HCT116 (cell line): ENCODE measurements around the gene ANKRD36C. TPM values are rescaled to one million over a fixed set of nuclear protein-coding genes. Genes with fewer than 3 reads are reported as not detected.
"Not testable (repeated sequence)": the region's sequence is repeated elsewhere in the genome, so short reads cannot be mapped to it uniquely, and the experiment has no call there.

ENCODE experiments used
- ATAC-seq: fragments of 200-7000 bp; cut with Tn5 transposase; 2 replicates; pipeline ENCODE4 v1.9.1; 2020; ENCODE audit warnings: mild to moderate bottlenecking, moderate library complexity
- BruUV-seq: library from RNA; stranded (reverse); fragments of 400-500 nt; replicated peaks from 2 replicates; lab custom pipeline; 2021; lab: Mats Ljungman, UMichigan
- CTCF ChIA-PET: fragments of 300-600 bp; sonication (Branson Sonifier 250); formaldehyde crosslinking; loops from one replicate; lab custom pipeline; 2021; ENCODE audit warnings: antibody characterized with exemption; lab: Charles Lee
- POLR2A ChIA-PET: fragments of 300-600, 350-600 bp; sonication (Branson Sonifier 250); formaldehyde crosslinking; loops from one replicate; lab custom pipeline; 2021; ENCODE audit warnings: antibody characterized with exemption; lab: Charles Lee
- RAD21 ChIA-PET, 2 experiments: fragments of 300-600 bp; sonication (Branson Sonifier 250); formaldehyde crosslinking; loops; one replicate each; lab custom pipeline; 2023; ENCODE audit warnings: low total read pairs in 2 of 2; ENCODE audit not compliant: uncharacterized antibody in 2 of 2, unreplicated experiment in 2 of 2, low non-redundant PET in 1 of 2; lab: Charles Lee
- DNase-seq: peaks from one replicate; pipeline ENCODE4 v3.0.0-alpha.2; 2010; ENCODE audit warnings: low read depth, low spot score
- H2AFZ ChIP-seq: fragments of 200-600 bp; shearing (Covaris generic), sonication (generic); 2 replicates; pipeline ENCODE4 v1.6.1; 2017; ENCODE audit warnings: low read depth, mixed run types, mixed read lengths, antibody characterized with exemption, low read length; ENCODE audit not compliant: poor library complexity, severe bottlenecking
- H3K27ac ChIP-seq: 2 replicates; pipeline ENCODE4 v1.5.1; 2012; ENCODE audit warnings: low read depth, low read length
- H3K27me3 ChIP-seq: fragments of 200-600 bp; sonication (generic); 2 replicates; pipeline ENCODE4 v1.6.1; 2016; ENCODE audit warnings: mixed run types, low read length, mixed read lengths; ENCODE audit not compliant: insufficient read depth
- H3K36me3 ChIP-seq, 2 experiments: fragments of 200-500 bp in 1 of 2; fragments of 200-600 bp in 1 of 2; sonication (Bioruptor generic) in 1 of 2; sonication (generic) in 1 of 2; 2 replicates each; pipeline versions ENCODE4 v1.5.1 to v1.6.1; 2014 to 2016; ENCODE audit warnings: low read length in 2 of 2, inconsistent platforms in 1 of 2, mixed read lengths in 1 of 2, mixed run types in 1 of 2; ENCODE audit not compliant: insufficient read depth in 2 of 2, control insufficient read depth in 1 of 2
- H3K4me1 ChIP-seq, 2 experiments: fragments of 200-600 bp in 1 of 2; sonication (generic) in 1 of 2; 2 replicates each; pipeline versions ENCODE4 v1.5.1 to v1.6.1; 2012 to 2017; ENCODE audit warnings: low read length in 2 of 2, inconsistent platforms in 1 of 2, mild to moderate bottlenecking in 1 of 2, mixed read lengths in 1 of 2, mixed run types in 1 of 2, moderate library complexity in 1 of 2; ENCODE audit not compliant: insufficient read depth in 2 of 2, control insufficient read depth in 1 of 2
- H3K4me2 ChIP-seq: fragments of 200-600 bp; sonication (generic); 2 replicates; pipeline ENCODE4 v1.6.1; 2017; ENCODE audit warnings: mixed run types, low read length, mixed read lengths
- H3K4me3 ChIP-seq, 2 experiments: fragments of 200-600 bp in 1 of 2; sonication (generic) in 1 of 2; replicated peaks in 1 of 2; 2 replicates each; pipeline ENCODE4 v1.5.1; 2011 to 2016; ENCODE audit warnings: low read length in 2 of 2, control low read depth in 1 of 2, low read depth in 1 of 2, mild to moderate bottlenecking in 1 of 2, mixed read lengths in 1 of 2, mixed run types in 1 of 2
- H3K79me2 ChIP-seq: fragments of 200-600 bp; sonication (generic); 2 replicates; pipeline ENCODE4 v1.6.1; 2017; ENCODE audit warnings: mild to moderate bottlenecking, mixed run types, low read length, moderate library complexity, mixed read lengths; ENCODE audit not compliant: insufficient read depth
- H3K9ac ChIP-seq: fragments of 200-600 bp; sonication (generic); 2 replicates; pipeline ENCODE4 v1.6.1; 2016; ENCODE audit warnings: low read length, mixed read lengths
- H3K9me2 ChIP-seq: fragments of 200-600 bp; sonication (generic), shearing (Covaris generic); 2 replicates; pipeline ENCODE4 v1.6.1; 2017; ENCODE audit warnings: mixed run types, mild to moderate bottlenecking, moderate library complexity; ENCODE audit not compliant: insufficient read depth
- H3K9me3 ChIP-seq, 2 experiments: fragments of 200-500 bp in 1 of 2; fragments of 200-600 bp in 1 of 2; sonication (Bioruptor generic) in 1 of 2; sonication (generic) in 1 of 2; 2 replicates each; pipeline ENCODE4 v1.6.1; 2014 to 2017; ENCODE audit warnings: low read length in 2 of 2, mixed read lengths in 2 of 2, inconsistent platforms in 1 of 2, low read depth in 1 of 2, mild to moderate bottlenecking in 1 of 2, mixed run types in 1 of 2, moderate library complexity in 1 of 2; ENCODE audit not compliant: control insufficient read depth in 1 of 2, insufficient read depth in 1 of 2
- H4K20me1 ChIP-seq: fragments of 200-600 bp; sonication (generic), shearing (Covaris generic); 2 replicates; pipeline ENCODE4 v1.6.1; 2017; ENCODE audit warnings: mixed run types, mild to moderate bottlenecking, moderate library complexity; ENCODE audit not compliant: insufficient read depth
- intact Hi-C: fragments of 100-400 bp; cut with micrococcal nuclease; formaldehyde crosslinking; loops from 2 replicates; pipeline ENCODE4 v1.10.0; 2022
- total RNA-seq: library from RNA; stranded (reverse); gene quantifications from one replicate; pipeline ENCODE4 v1.2.1, GENCODE V29; 2021; ENCODE audit not compliant: unreplicated experiment

Gene ANKRD36C
- total RNA-seq, 1 experiment from 2014 or later = 17.7 TPM

- DNase-seq, CTCF ChIA-PET, H4K20me1 ChIP-seq, H3K4me2 ChIP-seq, H3K27ac ChIP-seq, H3K9ac ChIP-seq, POLR2A ChIA-PET, H2AFZ ChIP-seq, H3K36me3 ChIP-seq, RAD21 ChIA-PET, H3K4me1 ChIP-seq, intact Hi-C loops, H3K4me3 ChIP-seq, H3K79me2 ChIP-seq, H3K27me3 ChIP-seq, ATAC-seq, BruUV-seq, H3K9me2 ChIP-seq: not testable (repeated sequence)
- peaks cover 9 to 11% of the 10 kb centered on the region in 2 experiments; a peak in 2 of 4 replicates for H3K9me3 ChIP-seq
These were observed 167.4 kb downstream of the ANKRD36C start for GRCh38 chr2:95824218-95824617.

GRCh38 chr2:95817521-95817920 lies 174.1 kb downstream of the ANKRD36C start:
- CTCF ChIA-PET, H3K9me2 ChIP-seq, POLR2A ChIA-PET, H3K27ac ChIP-seq, H3K9ac ChIP-seq, intact Hi-C loops, DNase-seq, H4K20me1 ChIP-seq, H3K9me3 ChIP-seq, RAD21 ChIA-PET, ATAC-seq, H3K4me3 ChIP-seq, H3K4me1 ChIP-seq, H3K36me3 ChIP-seq, H3K27me3 ChIP-seq, H3K4me2 ChIP-seq, H3K79me2 ChIP-seq, H2AFZ ChIP-seq, BruUV-seq: not testable (repeated sequence)

- H2AFZ ChIP-seq, H4K20me1 ChIP-seq, ATAC-seq, H3K9me3 ChIP-seq, H3K4me2 ChIP-seq, CTCF ChIA-PET, DNase-seq, H3K4me3 ChIP-seq, H3K36me3 ChIP-seq, H3K4me1 ChIP-seq, POLR2A ChIA-PET, H3K9ac ChIP-seq, H3K9me2 ChIP-seq, intact Hi-C loops, BruUV-seq, H3K27me3 ChIP-seq, H3K79me2 ChIP-seq, RAD21 ChIA-PET, H3K27ac ChIP-seq: not testable (repeated sequence)
These were observed 178.3 kb downstream of the ANKRD36C start for GRCh38 chr2:95813311-95813710.
